Measurements from ENCODE around the gene EML4. TPM values are rescaled to one million over a fixed set of nuclear protein-coding genes. Genes with fewer than 3 reads are reported as not detected.

EML4 gene
- total and polyA plus RNA-seq, 2 of the 13 experiments (the other 11 are each of a cell fraction or from before 2014, with no cell fraction given): 243 to 476 TPM

GRCh38 chr2:42127425-42128424, 41.4 kb upstream of the EML4 start (continued):
- TF ChIP-seq NFAT5 (CRISPR knock-in tag; IDR thresholded peaks at IDR 0.05): no peak
- TF ChIP-seq ZNF777 (CRISPR knock-in tag; IDR thresholded peaks at IDR 0.05): peak; percentile 26; the same call in 1 of the 2 replicates
- no peak for TF ChIP-seq ZNF605 (CRISPR knock-in tag; IDR thresholded peaks at IDR 0.05)
- no peak for TF ChIP-seq MTA3 (CRISPR knock-in tag; IDR thresholded peaks at IDR 0.05)
- no peak for TF ChIP-seq SOX6 (IDR thresholded peaks at IDR 0.05)
- TF ChIP-seq SOX6 (CRISPR knock-in tag; IDR thresholded peaks at IDR 0.05): peak; percentile 93
- TF ChIP-seq ZNF142 (CRISPR knock-in tag; IDR thresholded peaks at IDR 0.05): no peak
- TF ChIP-seq DZIP1 (CRISPR knock-in tag; IDR thresholded peaks at IDR 0.05): no peak
- TF ChIP-seq MIER2 (CRISPR knock-in tag; IDR thresholded peaks at IDR 0.05): peak; percentile 47; the same call in 1 of the 2 replicates
- no peak for TF ChIP-seq STAT5B (CRISPR knock-in tag; IDR thresholded peaks at IDR 0.05)
- TF ChIP-seq RCOR2 (CRISPR knock-in tag; IDR thresholded peaks at IDR 0.05): peak; percentile 95
- TF ChIP-seq ETV5 (CRISPR knock-in tag; IDR thresholded peaks at IDR 0.05; ENCODE audit: borderline replicate concordance): peak; percentile 88; the same call in 1 of the 2 replicates
- no peak for TF ChIP-seq ZNF354B (CRISPR knock-in tag; IDR thresholded peaks at IDR 0.05)
- no peak for TF ChIP-seq ZNF850 (CRISPR knock-in tag; conservative IDR thresholded peaks at IDR 0.05)
- peak; percentile 48; the same call in 1 of the 2 replicates for TF ChIP-seq REPIN1 (CRISPR knock-in tag; IDR thresholded peaks at IDR 0.05; ENCODE audit: borderline replicate concordance, low read depth)

All from HepG2 (cell line).